Mesenchymal stem cell (in vitro differentiated cells and primary cell): ENCODE results near the gene OPTC.

Experiments used
- DNase-seq: peaks from one replicate; pipeline ENCODE4 v3.0.0-alpha.2; 2013
- H2AFZ ChIP-seq: one replicate; pipeline ENCODE4 v1.6.1; 2013; ENCODE audit warnings: low read depth, mild to moderate bottlenecking, control low read depth, inconsistent platforms, low read length, moderate library complexity
- H2AK5ac ChIP-seq: 2 replicates; pipeline ENCODE4 v1.6.1; 2013; ENCODE audit warnings: low read length, moderate library complexity, mild to moderate bottlenecking, inconsistent platforms; ENCODE audit not compliant: severe bottlenecking
- H2BK120ac ChIP-seq: one replicate; pipeline ENCODE4 v1.6.1; 2013; ENCODE audit warnings: low read depth, mild to moderate bottlenecking, inconsistent platforms, low read length, moderate library complexity
- H2BK12ac ChIP-seq, 2 experiments: one replicate each; pipeline ENCODE4 v1.6.1; 2013; ENCODE audit warnings: inconsistent platforms in 2 of 2, low read length in 2 of 2, mild to moderate bottlenecking in 2 of 2, moderate library complexity in 2 of 2, control low read depth in 1 of 2
- H2BK15ac ChIP-seq: one replicate; pipeline ENCODE4 v1.6.1; 2013; ENCODE audit warnings: mild to moderate bottlenecking, low read depth, inconsistent platforms; ENCODE audit not compliant: poor library complexity, severe bottlenecking
- H2BK5ac ChIP-seq: 2 replicates; pipeline ENCODE4 v1.6.1; 2013; ENCODE audit warnings: low read depth, mild to moderate bottlenecking, low read length, control low read depth, inconsistent platforms; ENCODE audit not compliant: poor library complexity, severe bottlenecking
- H3K14ac ChIP-seq, 2 experiments: one replicate each; pipeline ENCODE4 v1.6.1; 2013; ENCODE audit warnings: inconsistent platforms in 2 of 2, low read length in 2 of 2, control low read depth in 1 of 2, mild to moderate bottlenecking in 1 of 2, moderate library complexity in 1 of 2
- H3K18ac ChIP-seq, 2 experiments: one replicate each; pipeline ENCODE4 v1.6.1; 2013; ENCODE audit warnings: inconsistent platforms in 2 of 2, low read length in 2 of 2, control low read depth in 1 of 2, low read depth in 1 of 2, mild to moderate bottlenecking in 1 of 2
- H3K23ac ChIP-seq, 2 experiments: one replicate each; pipeline ENCODE4 v1.6.1; 2013; ENCODE audit warnings: inconsistent platforms in 2 of 2, low read length in 2 of 2, mild to moderate bottlenecking in 2 of 2, moderate library complexity in 2 of 2, control low read depth in 1 of 2
- H3K27ac ChIP-seq: 2 replicates; pipeline ENCODE4 v1.5.1; 2013; ENCODE audit warnings: mild to moderate bottlenecking, moderate library complexity, low read length, control low read depth, inconsistent platforms; ENCODE audit not compliant: poor library complexity, severe bottlenecking
- H3K27me3 ChIP-seq, 2 experiments: 2 replicates each; pipeline versions ENCODE4 v1.6.1 to v1.7.0; 2013; ENCODE audit warnings: low read length in 2 of 2, mild to moderate bottlenecking in 2 of 2, moderate library complexity in 2 of 2, control low read depth in 1 of 2, inconsistent platforms in 1 of 2; ENCODE audit not compliant: control insufficient read depth in 1 of 2, insufficient read depth in 1 of 2
- H3K36me3 ChIP-seq, 2 experiments: 2 replicates each; pipeline versions ENCODE4 v1.6.1 to v1.7.0; 2013; ENCODE audit warnings: low read length in 2 of 2, control low read depth in 1 of 2, inconsistent platforms in 1 of 2, low read depth in 1 of 2, mild to moderate bottlenecking in 1 of 2; ENCODE audit not compliant: insufficient read depth in 2 of 2, control insufficient read depth in 1 of 2
- H3K4ac ChIP-seq, 2 experiments: one replicate each; pipeline ENCODE4 v1.6.1; 2013; ENCODE audit warnings: inconsistent platforms in 2 of 2, low read length in 2 of 2, mild to moderate bottlenecking in 2 of 2, moderate library complexity in 2 of 2, control low read depth in 1 of 2, low read depth in 1 of 2
- H3K4me1 ChIP-seq: 2 replicates; pipeline ENCODE4 v1.6.1; 2013; ENCODE audit warnings: low read depth, low read length, control low read depth; ENCODE audit not compliant: control insufficient read depth, insufficient read depth
- H3K4me2 ChIP-seq: 2 replicates; pipeline ENCODE4 v1.6.1; 2013; ENCODE audit warnings: low read length, mild to moderate bottlenecking, inconsistent platforms; ENCODE audit not compliant: poor library complexity, severe bottlenecking
- H3K4me3 ChIP-seq, 2 experiments: 2 replicates each; pipeline versions ENCODE4 v1.5.1 to v1.7.0; 2013; ENCODE audit warnings: low read length in 2 of 2, mild to moderate bottlenecking in 2 of 2, control low read depth in 1 of 2, low read depth in 1 of 2; ENCODE audit not compliant: insufficient read depth in 1 of 2
- H3K79me1 ChIP-seq: replicated peaks from 2 replicates; pipeline ENCODE4 v1.6.1; 2013; ENCODE audit warnings: mild to moderate bottlenecking, control low read depth, low read length, inconsistent platforms; ENCODE audit not compliant: poor library complexity, severe bottlenecking
- H3K9ac ChIP-seq: 2 replicates; pipeline ENCODE4 v1.7.0; 2013; ENCODE audit warnings: mild to moderate bottlenecking, low read length, moderate library complexity
- H3K9me3 ChIP-seq: 2 replicates; pipeline ENCODE4 v1.7.0; 2013; ENCODE audit warnings: mild to moderate bottlenecking, low read length; ENCODE audit not compliant: control insufficient read depth
- H4K8ac ChIP-seq: one replicate; pipeline ENCODE4 v1.6.1; 2013; ENCODE audit warnings: inconsistent platforms, mild to moderate bottlenecking, low read length, moderate library complexity
- H4K91ac ChIP-seq: one replicate; pipeline ENCODE4 v1.6.1; 2013; ENCODE audit warnings: mild to moderate bottlenecking, low read length, inconsistent platforms
- WGBS: methylation state at CpG from one replicate; pipeline ENCODE4 v1.1.7; 2013; ENCODE audit warnings: mixed read lengths; 5-methylcytosine and 5-hydroxymethylcytosine counted together

Gene OPTC

DNA sequence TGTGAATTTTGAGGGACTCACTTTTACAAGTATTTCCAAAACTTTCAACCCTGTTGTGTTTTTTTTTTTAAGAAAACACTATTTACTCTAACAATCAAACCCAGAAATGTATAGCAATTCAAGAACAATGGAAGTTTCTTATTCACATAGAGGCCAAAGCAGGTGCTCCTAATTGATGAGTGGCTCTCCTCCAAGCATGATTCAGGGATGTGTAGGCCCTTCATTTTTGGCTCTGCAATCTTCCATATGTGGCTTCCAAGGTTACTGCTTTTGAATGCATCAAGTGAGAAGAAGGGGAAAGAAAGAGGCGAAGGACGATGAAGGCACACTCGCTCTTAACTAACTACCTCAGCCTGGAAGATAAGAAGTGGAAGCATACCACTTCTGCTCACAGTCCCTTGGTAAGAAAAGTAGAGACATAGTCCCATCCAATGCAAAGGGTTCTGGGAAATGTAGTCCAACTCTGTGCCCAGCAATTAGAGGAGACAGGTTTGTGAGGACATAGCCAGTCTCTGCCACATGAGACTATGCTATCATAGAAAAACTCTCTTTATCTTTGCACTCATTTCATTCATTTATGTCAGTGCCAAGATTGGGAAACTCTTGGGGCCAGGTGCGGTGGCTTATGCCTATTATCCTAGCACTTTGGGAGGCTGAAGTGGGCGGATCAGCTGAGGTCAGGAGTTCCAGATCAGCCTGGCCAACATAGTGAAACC is 46.0 kb downstream of the OPTC start:
- Histone ChIP-seq H3K27me3 (no peaks in the 10 kb centered on the region), H2AFZ (no peak overlapping the region), H2BK15ac (no peak overlapping the region), H3K4me2 (no peak overlapping the region), H3K9me3 (no peaks in the 10 kb centered on the region), H3K4ac (no peak overlapping the region), H4K8ac (no peak overlapping the region), H3K27ac (no peak overlapping the region), H3K79me1 (no peaks in the 10 kb centered on the region), H2BK5ac (no peak overlapping the region), H3K18ac (no peak overlapping the region), H2AK5ac (no peak overlapping the region), H4K91ac (peak overlapping the region; percentile 31), H3K9ac (no peak overlapping the region), H3K4me3 (no peak overlapping the region), H3K14ac (no peak overlapping the region), H3K36me3 (no peaks in the 10 kb centered on the region), H3K4me1 (no peaks in the 10 kb centered on the region), H2BK12ac (peak overlapping the region in 1 of 2 experiments; percentile 30), H3K23ac (no peak overlapping the region), H2BK120ac (no peak overlapping the region)
- no peak for DNase-seq
- WGBS: 98% methylated on average over 5 of the region's 5 CpGs

DNA sequence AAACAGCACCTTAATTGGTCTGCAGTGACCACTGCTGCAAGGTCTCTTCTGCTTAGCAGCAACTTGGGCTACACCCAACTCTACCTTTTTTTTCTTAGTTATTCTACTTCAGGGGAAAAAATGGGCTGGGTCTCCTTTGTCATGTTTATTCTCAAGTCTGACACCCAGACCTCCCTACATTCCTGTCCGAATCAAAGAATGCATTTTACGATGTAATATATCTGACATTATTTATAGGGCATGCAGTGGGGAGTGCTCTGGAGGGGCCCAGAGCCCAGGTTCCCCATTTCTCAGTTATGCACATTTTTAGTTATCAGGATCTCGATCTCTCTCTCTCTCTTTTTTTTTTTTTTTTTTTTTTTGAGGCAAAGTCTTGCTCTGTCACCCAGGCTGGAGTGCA is 50.5 kb downstream of the OPTC start:
- 50% methylated on average over 1 of the region's 3 CpGs for WGBS

DNA sequence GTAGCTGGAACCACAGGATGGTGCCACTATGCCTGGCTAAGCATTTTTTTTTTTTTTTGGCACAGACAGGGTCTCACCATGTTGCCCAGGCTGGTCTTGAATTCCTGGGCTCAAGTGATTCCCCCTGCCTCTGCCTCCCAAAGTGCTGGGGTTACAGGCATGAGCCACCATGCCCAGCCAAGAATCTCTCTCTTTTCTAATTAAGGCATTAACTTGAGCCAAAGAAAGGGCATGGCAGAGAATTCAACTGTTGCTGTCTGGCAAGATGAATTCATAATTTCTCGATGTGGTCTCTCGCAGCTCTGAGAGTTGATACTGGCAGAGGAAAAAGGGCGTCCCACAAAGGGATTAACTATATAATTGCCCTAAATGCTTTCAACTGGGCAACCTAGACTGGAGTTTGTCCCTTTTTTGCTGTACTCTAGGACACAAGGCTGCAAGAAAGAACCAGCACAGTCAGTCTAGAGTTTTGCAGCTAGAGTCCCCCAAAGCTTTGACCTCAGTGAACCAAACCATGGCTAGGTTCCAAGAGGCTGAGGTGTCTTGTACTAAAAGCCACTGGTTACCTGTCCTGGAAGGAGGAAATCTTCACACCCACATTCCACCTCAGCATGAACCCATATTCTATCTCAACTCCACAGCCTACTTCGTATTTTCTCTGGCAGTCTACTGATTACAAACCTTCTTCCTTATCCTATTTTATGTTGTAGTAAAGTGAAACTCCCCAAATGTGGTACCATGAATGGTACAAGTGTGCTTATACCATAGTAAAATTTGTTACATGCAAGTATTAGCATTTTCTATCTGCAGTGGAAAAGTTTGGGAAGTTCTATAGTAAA is 51.2 kb downstream of the OPTC start:
- H2BK15ac ChIP-seq: no peak overlapping the region
- 94% methylated on average over 3 of the region's 4 CpGs for WGBS
- H2BK120ac ChIP-seq: no peak overlapping the region
- no peak overlapping the region for H3K4me3 ChIP-seq
- no peak overlapping the region for H3K23ac ChIP-seq
- H3K18ac ChIP-seq: peak overlapping the region in 1 of 2 experiments; percentile 8
- H4K8ac ChIP-seq: no peak overlapping the region
- DNase-seq: no peak
- no peak overlapping the region for H3K14ac ChIP-seq
- no peak overlapping the region for H2AK5ac ChIP-seq
- H2BK5ac ChIP-seq: no peak overlapping the region
- no peaks in the 10 kb centered on the region for H3K27me3 ChIP-seq
- no peaks in the 10 kb centered on the region for H3K9me3 ChIP-seq
- no peak overlapping the region for H3K27ac ChIP-seq
- no peak overlapping the region for H3K9ac ChIP-seq
- H3K36me3 ChIP-seq: no peaks in the 10 kb centered on the region
- no peaks in the 10 kb centered on the region for H3K4me1 ChIP-seq
- no peak overlapping the region for H2BK12ac ChIP-seq
- no peak overlapping the region for H2AFZ ChIP-seq
- H4K91ac ChIP-seq: no peak overlapping the region
- H3K79me1 ChIP-seq: no peaks in the 10 kb centered on the region
- no peak overlapping the region for H3K4ac ChIP-seq
- H3K4me2 ChIP-seq: no peak overlapping the region

More for the DNA sequence above, 50.5 kb downstream of the OPTC start:
- no peak overlapping the region for H3K23ac ChIP-seq
- H3K4ac ChIP-seq: no peak overlapping the region
- H2BK5ac ChIP-seq: no peak overlapping the region
- no peak overlapping the region for H3K14ac ChIP-seq
- no peak overlapping the region for H4K8ac ChIP-seq
- no peak overlapping the region for H2BK12ac ChIP-seq
- no peak overlapping the region for H2BK15ac ChIP-seq
- H3K79me1 ChIP-seq: no peaks in the 10 kb centered on the region
- DNase-seq: no peak
- no peak overlapping the region for H3K4me2 ChIP-seq
- no peaks in the 10 kb centered on the region for H3K4me1 ChIP-seq
- no peaks in the 10 kb centered on the region for H3K36me3 ChIP-seq
- no peak overlapping the region for H3K18ac ChIP-seq
- H2BK120ac ChIP-seq: no peak overlapping the region
- H2AK5ac ChIP-seq: no peak overlapping the region
- H3K9ac ChIP-seq: no peak overlapping the region
- H4K91ac ChIP-seq: no peak overlapping the region
- H3K9me3 ChIP-seq: no peaks in the 10 kb centered on the region
- H2AFZ ChIP-seq: no peak overlapping the region
- H3K27ac ChIP-seq: no peak overlapping the region
- H3K4me3 ChIP-seq: no peak overlapping the region
- H3K27me3 ChIP-seq: no peaks in the 10 kb centered on the region

DNA sequence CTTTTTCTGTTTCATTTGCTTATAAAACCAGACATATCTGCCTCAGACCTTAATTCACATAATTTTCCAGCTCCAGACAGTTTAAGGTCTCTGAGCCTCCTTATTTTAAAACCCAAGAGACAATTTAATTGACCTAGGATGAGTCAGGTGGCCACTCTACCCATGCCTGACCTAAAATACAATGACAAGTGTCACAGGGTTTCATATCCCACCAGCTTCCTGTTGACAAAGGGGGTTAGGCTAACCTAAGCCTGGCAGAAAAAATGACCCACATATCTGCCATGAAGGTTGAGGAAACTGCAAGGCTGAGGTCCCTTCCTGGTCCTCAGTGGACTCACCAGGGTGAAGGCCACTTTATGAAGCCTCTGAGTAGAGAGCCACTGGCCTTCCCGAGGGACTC is 52.3 kb downstream of the OPTC start:
- WGBS: 100% methylated on average over 1 of the region's 1 CpG

More for the DNA sequence above, 52.3 kb downstream of the OPTC start:
- no peaks in the 10 kb centered on the region for H3K4me1 ChIP-seq
- no peak overlapping the region for H2BK15ac ChIP-seq
- no peak overlapping the region for H3K4me2 ChIP-seq
- H3K23ac ChIP-seq: no peak overlapping the region
- no peak overlapping the region for H3K4me3 ChIP-seq
- H3K79me1 ChIP-seq: no peaks in the 10 kb centered on the region
- H3K27me3 ChIP-seq: no peaks in the 10 kb centered on the region
- H3K36me3 ChIP-seq: no peaks in the 10 kb centered on the region
- no peak overlapping the region for H2BK120ac ChIP-seq
- H3K9me3 ChIP-seq: no peaks in the 10 kb centered on the region
- H4K8ac ChIP-seq: no peak overlapping the region
- no peak overlapping the region for H2BK12ac ChIP-seq
- no peak overlapping the region for H2AK5ac ChIP-seq
- H3K9ac ChIP-seq: peak overlapping the region; percentile 37
- H3K4ac ChIP-seq: no peak overlapping the region
- no peak for DNase-seq
- no peak overlapping the region for H4K91ac ChIP-seq
- H2AFZ ChIP-seq: no peak overlapping the region
- H3K14ac ChIP-seq: no peak overlapping the region
- H2BK5ac ChIP-seq: no peak overlapping the region
- no peak overlapping the region for H3K18ac ChIP-seq
- H3K27ac ChIP-seq: no peak overlapping the region
